ENCODE data around the gene CHMP2B. TPM values are rescaled to one million over a fixed set of nuclear protein-coding genes. Genes with fewer than 3 reads are reported as not detected.
A peak's percentile ranks its signal among the peaks of the same experiment; 100 is the strongest.

CHMP2B gene
- total RNA-seq (2014; rRNA removed; shearing (Covaris generic)), result 5.9 and 9.2 TPM in 2 replicates

DNA sequence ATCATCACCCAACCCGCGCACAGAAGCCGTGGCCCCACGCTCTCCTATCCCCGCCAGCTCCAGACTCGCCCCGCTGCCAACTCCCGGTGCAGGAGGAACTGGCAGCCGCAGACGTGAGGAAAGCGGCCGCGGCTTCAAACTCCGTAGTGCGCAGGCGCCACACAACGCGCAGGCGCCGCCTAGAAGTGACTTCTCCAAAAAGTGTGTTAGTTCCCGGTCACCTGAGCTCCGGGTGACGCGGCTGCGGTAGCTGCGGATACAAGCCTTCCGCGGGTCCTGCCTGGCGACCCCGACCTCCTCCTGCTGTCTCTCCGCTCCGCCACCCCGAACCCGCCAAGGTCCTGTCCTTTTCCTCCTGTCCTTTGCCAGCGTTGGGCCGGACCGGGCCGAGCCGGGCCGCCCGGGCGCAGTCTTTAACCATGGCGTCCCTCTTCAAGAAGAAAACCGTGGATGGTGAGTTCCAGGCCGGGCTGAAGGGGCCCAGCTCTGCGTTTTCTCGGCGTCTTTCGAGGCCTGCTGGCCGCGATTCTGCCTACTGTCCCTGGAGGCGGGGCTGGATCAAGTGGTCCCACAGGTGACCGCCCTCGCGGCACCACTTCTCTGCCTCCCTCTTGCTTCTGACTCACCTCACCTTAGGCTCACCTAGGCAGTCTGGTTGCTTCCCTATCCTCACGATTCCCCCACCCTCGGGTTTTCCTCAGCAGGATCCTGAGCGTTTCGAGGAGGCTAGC is at the start of gene CHMP2B:
CHMP2B (plus strand) TSS at position 206 of the 731 bp plus-strand sequence; CDS start at position 420, 214 bp downstream.
- peak; percentile 69 for DNase-seq (ENCODE audit: low spot score)

GRCh38 chr3:87179642-87180041 is 47.5 kb upstream of the CHMP2B start:
- DNase-seq (ENCODE audit: low spot score), result no peak

DNA sequence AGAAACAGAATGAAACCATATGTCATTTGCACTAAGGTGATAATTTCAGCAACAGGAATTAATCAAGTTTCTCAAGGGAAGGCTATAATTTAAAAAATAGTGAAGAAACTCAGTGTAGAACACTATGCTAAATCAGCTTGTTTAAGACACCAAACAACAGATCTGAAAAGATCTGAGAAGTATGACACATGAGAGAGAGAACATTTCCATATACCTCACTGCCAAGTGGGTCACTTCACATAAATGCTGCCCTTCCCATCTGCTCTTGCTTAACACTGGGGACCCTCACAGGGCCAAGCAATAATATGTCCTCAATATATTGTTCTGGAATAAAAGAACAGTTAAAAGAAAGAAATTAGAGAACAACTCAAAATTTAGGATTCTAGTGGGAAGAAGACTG is 45.6 kb upstream of the CHMP2B start:
- no peak for DNase-seq (ENCODE audit: low spot score)

- DNase-seq (ENCODE audit: low spot score), result no peak
These were observed 45.1 kb upstream of the CHMP2B start for GRCh38 chr3:87182023-87182422.

- no peak for DNase-seq (ENCODE audit: low spot score)
These were observed 40.4 kb upstream of the CHMP2B start for GRCh38 chr3:87186608-87187159.

- no peak for DNase-seq (ENCODE audit: low spot score)
These were observed 35.9 kb upstream of the CHMP2B start for GRCh38 chr3:87191175-87191574.

GRCh38 chr3:87191641-87192040 is 35.5 kb upstream of the CHMP2B start:
- no peak for DNase-seq (ENCODE audit: low spot score)

GRCh38 chr3:87196879-87197278 is 30.2 kb upstream of the CHMP2B start:
- DNase-seq (ENCODE audit: low spot score), result no peak

GRCh38 chr3:87197531-87197930 is 29.6 kb upstream of the CHMP2B start:
- DNase-seq (ENCODE audit: low spot score), result no peak

GRCh38 chr3:87198774-87199173 is 28.3 kb upstream of the CHMP2B start:
- DNase-seq (ENCODE audit: low spot score), result no peak

- no peak for DNase-seq (ENCODE audit: low spot score)
These were observed 27.5 kb upstream of the CHMP2B start for GRCh38 chr3:87199628-87200027.

DNA sequence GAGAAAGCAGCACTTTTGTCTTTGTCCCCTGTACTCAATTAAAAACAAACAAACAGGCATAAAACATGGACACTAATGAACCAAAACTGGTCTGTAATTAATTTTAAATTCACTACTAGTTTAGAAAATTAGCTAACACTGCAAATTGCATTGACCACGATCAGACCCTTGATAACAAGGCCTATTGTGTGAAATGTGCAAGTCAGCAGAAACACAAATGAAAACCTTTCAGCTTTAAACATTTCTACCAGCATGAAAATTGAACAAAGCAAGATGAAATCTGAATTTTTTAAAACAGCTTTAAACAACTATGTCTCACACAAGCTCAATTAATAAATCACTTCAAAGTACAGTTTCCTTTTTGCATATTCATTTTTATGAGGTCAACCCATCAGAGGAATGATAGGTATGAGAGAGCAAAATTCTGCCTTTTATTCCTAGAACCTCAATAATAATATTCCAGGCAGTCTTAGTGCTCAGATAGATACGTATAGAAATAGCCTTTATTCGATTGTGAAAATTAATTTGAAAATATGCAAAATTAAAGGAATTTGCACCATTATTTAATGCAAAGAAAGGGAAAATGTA is 27.0 kb upstream of the CHMP2B start:
- no peak for DNase-seq (ENCODE audit: low spot score)

DNA sequence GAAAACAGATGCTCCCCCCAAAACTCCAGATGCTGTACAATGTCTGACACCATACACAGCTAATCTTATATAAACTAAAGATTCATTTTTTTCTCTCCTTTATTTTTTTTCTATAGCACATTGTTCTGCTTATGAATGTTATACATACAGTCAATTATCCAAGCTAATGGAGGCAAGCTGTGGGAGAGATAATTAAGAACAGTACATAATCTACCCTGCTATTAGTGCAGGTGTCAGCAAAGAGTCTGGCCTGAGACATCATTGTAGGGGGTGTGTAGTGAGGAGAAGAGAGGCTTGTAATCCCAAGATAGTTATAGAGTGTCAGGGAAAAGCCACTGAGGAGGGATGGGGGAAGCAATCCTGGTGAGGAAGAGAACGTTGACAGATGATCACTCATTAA is 25.4 kb upstream of the CHMP2B start:
- DNase-seq (ENCODE audit: low spot score), result no peak

DNA sequence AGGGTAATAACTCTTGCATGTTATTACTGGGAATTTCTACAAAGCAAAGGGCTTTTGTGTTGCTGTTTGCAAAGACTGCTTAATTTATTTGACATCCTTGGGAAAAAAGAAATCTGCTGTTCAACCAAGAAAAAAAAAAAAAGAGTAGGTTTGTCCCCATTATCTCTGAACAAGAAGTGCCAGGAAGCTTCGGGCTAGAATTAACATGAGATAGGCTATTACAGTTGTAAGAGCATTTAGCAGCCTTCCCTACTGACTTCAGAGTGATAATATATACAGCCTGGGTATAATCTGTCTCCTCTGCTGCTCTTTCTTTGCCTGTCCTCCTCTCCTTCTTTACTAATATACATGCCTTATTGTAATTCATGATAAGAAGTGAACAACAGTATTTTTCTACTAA is 23.3 kb upstream of the CHMP2B start:
- DNase-seq (ENCODE audit: low spot score), result no peak

DNA sequence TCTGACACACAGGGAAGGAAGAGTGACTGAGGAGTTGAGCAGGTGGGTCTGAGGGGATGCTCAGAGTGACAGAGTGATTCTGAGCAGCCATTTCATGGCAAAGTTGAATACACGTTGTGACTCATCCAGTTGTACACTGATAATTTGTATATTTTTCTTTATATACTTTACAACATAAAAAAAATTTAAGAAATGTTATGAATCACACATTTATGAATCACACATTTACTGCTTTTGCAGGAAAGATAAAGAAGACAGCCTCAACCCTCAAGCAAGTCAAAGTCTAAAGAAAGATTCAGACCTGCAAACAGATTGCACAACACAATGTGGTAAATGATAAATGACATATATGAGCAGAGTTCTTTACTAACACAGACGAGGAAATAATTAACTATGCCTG is 21.0 kb upstream of the CHMP2B start:
- DNase-seq (ENCODE audit: low spot score), result peak; percentile 37

GRCh38 chr3:87206635-87207034 is 20.5 kb upstream of the CHMP2B start:
- DNase-seq (ENCODE audit: low spot score), result no peak

- DNase-seq (ENCODE audit: low spot score), result no peak
These were observed 19.6 kb upstream of the CHMP2B start for GRCh38 chr3:87207460-87207859.

DNA sequence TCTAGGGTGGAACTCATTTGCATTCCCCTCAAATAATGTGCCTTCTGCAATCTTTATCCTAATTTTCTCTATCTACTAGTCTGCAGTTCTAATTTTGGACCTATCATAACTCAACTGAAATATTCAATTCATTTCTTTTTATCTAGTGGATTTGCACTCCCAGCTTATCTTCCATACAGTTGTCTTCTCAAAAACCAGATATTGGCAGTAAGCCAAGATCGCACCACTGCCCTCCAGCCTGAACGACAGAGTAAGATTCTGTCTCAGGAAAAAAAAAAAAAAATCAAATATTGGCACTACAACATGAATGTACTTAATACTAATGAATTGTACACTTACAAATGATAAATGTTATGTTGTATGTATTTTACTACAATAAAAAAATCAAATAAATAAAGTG is 18.0 kb upstream of the CHMP2B start:
- DNase-seq (ENCODE audit: low spot score), result no peak

DNA sequence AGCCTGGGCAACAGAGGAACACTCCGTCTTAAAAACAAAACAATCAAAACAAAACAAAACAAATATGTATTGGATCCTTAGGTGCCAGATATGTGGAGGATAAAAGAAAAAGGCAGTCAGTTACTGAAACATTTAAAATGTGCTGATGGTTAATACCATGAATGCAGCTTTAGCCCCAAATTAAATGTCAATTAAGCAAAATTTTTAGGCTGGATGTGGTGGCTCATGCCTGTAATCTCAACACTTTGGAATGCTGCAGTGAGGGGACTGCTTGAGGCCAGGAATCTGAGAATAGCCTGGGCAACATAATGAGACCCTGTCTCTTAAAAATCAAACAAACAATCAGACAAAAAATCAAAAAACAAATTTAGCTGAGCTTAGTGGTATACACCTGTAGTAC is 8.5 kb upstream of the CHMP2B start:
- no peak for DNase-seq (ENCODE audit: low spot score)

DNA sequence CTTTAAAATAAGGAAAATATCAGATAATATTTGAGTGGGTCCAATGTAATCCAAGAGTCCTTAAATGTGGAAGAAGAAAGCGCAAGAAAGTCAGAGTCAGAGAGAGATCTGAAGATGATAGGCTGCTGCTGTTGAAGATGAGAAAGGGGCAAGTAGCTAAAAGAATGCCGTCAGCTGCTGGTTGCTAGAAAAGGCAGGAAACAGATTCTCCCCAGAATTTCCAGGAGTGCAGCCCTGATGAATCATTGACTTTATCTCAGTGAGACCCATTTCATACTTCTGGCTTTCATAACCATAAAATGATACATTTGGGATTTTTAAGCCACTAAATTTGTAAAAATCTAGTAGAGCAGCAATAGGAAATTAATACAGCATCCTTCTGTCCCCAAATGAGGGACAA is 7.5 kb upstream of the CHMP2B start:
- no peak for DNase-seq (ENCODE audit: low spot score)

DNA sequence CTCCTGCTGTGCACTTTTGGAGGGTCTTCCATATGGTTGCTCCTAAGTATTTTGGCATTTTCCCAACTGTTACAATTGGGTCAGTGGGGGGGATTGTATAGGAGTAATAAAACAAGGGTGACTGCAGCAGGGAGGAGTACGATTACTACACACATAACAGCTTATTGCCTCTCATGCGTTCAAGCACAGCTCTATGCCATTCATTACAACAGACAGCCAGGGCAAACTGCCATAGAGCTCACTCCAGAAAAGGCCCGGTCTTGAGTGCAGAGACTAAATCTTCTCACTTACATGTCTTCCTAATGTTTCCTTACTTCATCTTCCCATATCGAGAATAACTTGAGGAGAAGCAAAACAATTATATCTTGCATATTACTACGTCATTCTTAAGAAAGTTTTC is 1.4 kb upstream of the CHMP2B start:
- DNase-seq (ENCODE audit: low spot score), result no peak

DNA sequence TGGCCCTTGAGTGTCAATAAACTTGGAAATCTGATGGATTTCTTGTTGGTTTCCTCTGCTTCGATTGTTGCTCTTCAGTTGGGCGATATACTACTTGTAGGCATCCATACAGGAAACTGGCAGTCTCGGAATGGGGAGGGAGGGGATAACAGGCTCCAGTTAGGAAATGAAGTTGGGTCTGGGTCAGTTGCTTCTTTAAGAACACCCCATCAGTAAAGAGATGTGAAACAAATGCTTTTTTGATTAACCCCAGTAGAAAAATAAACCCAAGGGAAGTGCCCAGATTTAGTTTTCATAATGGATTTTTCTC is 681 bp downstream of the CHMP2B start:
- no peak for DNase-seq (ENCODE audit: low spot score)

- no peak for DNase-seq (ENCODE audit: low spot score)
These were observed 1.2 kb downstream of the CHMP2B start for GRCh38 chr3:87228316-87228715.

Data from HT-29 (cell line).